GM19025 (cell line): Measurements from ENCODE around the gene COL6A3.

ENCODE experiments used
- ATAC-seq: cut with Tn5 transposase; IDR thresholded peaks from one replicate; pipeline ENCODE4 v1.9.1; 2021; ENCODE audit warnings: mild to moderate bottlenecking, low read depth, moderate library complexity; ENCODE audit not compliant: unreplicated experiment

Gene COL6A3

DNA sequence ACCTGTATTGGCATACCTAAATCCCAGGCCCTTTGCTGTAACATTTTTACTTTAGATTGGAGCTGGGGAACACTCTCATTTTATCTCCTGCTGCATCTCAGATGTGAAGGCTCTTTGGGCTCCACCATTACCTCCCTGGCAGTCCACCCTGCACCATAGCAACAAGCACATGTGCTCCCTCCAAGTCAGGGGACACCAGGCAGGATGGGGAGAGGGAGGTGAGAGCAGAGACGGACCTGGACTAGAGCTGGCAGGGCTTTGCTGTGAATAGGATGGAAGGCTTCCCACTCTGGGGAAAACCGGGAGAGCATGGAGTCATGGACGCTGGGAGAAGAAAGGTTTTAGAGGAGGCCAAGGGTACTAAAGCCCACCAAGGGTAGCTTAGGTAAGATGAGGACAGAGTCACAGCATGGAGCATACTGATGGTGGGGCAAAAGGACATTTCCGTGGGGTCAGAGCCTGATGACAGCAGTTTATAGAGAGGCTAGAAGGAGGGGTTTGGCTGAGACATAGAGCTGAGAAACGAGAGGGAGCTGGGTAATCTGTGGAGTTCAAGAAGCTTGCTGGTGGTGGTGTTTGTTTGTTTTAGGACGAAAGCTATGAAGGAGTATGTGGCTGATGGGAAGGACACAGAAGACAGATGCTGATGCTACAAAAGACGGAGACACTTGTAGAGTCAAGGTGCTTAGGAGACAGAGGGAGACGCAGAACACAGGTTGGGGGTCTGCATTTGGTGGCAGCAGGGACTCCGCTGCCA lies 134.8 kb downstream of the COL6A3 start:
- ATAC-seq: no peak

GRCh38 chr2:237278568-237278967 lies 135.4 kb downstream of the COL6A3 start:
- no peak for ATAC-seq

DNA sequence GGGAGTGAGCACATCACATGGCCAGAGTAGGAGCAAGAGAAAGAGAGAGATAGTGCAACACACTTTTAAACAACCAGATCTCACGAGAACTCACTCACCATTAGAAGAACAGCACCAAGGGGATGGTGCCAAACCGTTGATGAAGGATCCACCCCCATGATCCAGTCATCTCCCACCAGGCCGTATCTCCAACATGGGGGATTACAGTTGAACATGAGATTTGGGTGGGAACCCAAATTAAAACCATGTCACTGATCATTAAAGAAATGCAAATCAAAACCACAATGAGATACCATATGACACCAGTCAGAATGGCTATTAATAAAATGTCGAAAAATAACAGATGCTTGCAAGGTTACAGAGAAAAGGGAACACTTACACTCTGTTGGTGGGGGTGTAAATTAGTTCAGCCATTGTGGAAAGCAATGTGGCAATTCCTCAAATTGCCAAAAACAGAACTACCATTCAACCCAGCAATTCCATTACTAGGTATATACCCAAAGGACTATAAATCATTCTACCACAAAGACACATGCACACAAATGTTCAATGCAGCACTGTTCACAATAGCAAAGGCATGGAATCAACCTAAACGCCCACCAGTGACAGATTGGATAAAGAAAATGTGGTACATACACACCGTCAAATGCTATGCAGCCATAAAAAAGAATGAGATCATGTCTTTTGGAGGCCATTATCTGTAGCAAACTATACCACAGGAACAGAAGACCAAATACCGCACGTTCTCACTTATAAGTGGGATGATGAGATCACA lies 137.1 kb downstream of the COL6A3 start:
- no peak for ATAC-seq
